ENCODE data around the gene CEBPA. TPM values are rescaled to one million over a fixed set of nuclear protein-coding genes. Genes with fewer than 3 reads are reported as not detected.

The CEBPA gene
- total and polyA plus RNA-seq, 8 donors: 4.4 to 18.7 (median 8.2) TPM

GRCh38 chr19:33278023-33278402 is 24.3 kb downstream of the CEBPA start:
- 87 to 88% methylated on average over 4 of the region's 4 CpGs for WGBS, 2 donors
- intact Hi-C loops (cut with DNase I): no loop called here
- H3K27me3 ChIP-seq: no peaks in the 10 kb centered on the region
- DNase-seq (peak in 1 of 6 donors; percentile 38), ATAC-seq (no peak), FAIRE-seq (no peak)
- H3K9me3 ChIP-seq: no peaks in the 10 kb centered on the region
- H3K36me3 ChIP-seq: no peaks in the 10 kb centered on the region
- no peak overlapping the region for H3K4me3 ChIP-seq
- TF ChIP-seq, protein P1, sequence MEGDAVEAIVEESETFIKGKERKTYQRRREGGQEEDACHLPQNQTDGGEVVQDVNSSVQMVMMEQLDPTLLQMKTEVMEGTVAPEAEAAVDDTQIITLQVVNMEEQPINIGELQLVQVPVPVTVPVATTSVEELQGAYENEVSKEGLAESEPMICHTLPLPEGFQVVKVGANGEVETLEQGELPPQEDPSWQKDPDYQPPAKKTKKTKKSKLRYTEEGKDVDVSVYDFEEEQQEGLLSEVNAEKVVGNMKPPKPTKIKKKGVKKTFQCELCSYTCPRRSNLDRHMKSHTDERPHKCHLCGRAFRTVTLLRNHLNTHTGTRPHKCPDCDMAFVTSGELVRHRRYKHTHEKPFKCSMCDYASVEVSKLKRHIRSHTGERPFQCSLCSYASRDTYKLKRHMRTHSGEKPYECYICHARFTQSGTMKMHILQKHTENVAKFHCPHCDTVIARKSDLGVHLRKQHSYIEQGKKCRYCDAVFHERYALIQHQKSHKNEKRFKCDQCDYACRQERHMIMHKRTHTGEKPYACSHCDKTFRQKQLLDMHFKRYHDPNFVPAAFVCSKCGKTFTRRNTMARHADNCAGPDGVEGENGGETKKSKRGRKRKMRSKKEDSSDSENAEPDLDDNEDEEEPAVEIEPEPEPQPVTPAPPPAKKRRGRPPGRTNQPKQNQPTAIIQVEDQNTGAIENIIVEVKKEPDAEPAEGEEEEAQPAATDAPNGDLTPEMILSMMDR (IDR thresholded peaks at IDR 0.05): no peak
- H3K4me1 ChIP-seq: no peaks in the 10 kb centered on the region
- no peak overlapping the region for H3K27ac ChIP-seq

DNA sequence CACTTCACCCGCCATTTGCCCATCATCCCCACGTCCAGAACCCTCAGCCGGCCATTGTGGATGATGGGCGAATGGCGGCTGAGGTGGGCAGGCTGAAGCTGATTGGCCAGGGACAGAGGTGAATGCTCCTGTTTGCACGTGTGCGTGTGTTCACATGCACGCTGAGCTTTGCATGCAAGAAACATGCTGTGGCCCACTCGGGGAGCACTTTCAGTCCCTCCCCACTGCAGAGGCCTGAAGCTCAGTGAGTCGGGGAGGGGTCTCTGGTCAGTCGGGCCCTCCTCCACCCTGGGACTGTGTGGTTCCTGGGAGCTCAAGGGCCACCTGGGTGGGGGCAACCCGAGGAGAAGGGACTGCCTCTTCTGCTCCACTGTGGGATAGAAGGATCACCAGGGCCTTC is 24.9 kb downstream of the CEBPA start:
- WGBS, 2 donors: 85 to 92% methylated on average over 12 of the region's 12 CpGs
- Histone ChIP-seq H3K36me3 (no peaks in the 10 kb centered on the region), H3K4me3 (no peak overlapping the region), H3K27ac (no peak overlapping the region), H3K4me1 (no peaks in the 10 kb centered on the region), H3K27me3 (no peaks in the 10 kb centered on the region), H3K9me3 (no peaks in the 10 kb centered on the region)
- no peak for FAIRE-seq
- no peak for ATAC-seq
- peak in 1 of 6 donors; percentile 40 for DNase-seq
- intact Hi-C loops (cut with DNase I): no loop called here
- TF ChIP-seq, protein P1 (IDR thresholded peaks at IDR 0.05): no peak

DNA sequence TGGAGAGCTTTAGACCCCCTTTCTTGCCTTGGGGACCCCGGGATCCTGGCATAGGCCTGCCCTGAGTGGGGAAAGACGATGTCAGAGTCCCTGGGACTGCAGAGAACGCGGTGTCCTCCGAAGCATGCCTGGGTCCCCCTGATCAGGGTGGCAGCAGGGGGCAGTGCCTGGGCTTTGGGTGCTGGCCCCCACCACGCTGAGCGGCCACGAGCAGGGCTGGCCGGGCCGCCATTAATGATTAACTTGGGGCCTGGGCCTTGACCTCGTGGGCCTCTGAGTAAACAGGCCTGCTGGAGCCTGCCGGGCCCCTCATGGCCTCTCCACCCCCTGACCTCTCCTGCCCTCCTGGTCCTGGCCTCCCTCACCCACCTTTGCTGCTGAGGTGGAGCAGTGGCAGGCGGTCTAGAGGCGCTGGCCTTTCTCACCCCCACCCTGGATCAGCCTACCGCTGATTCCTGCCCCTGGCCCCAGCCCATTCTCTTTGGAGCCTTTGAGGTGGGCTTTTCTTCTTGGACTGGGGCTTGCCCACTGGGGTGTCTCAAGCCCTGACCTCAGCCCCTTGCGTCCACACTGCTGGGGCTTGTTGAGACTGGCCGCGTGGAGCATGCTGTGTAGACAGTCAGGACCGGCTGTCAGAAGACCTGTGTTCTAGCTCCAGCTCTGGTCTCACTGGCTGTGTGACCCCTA is 26.3 kb downstream of the CEBPA start:
- no peak overlapping the region for H3K4me3 ChIP-seq
- intact Hi-C loops (cut with DNase I): no loop called here
- no peak for ATAC-seq
- no peaks in the 10 kb centered on the region for H3K4me1 ChIP-seq
- TF ChIP-seq, protein P1 (IDR thresholded peaks at IDR 0.05): no peak
- 69 to 73% methylated on average over 19 of the region's 19 CpGs for WGBS, 2 donors
- H3K27me3 ChIP-seq: no peaks in the 10 kb centered on the region
- FAIRE-seq: no peak
- H3K9me3 ChIP-seq: no peaks in the 10 kb centered on the region
- H3K36me3 ChIP-seq: no peaks in the 10 kb centered on the region
- H3K27ac ChIP-seq: no peak overlapping the region
- DNase-seq: peak in 1 of 6 donors; percentile 56

- H3K27ac ChIP-seq: no peak overlapping the region
- no peak for FAIRE-seq
Observed at GRCh38 chr19:33275559-33275932, 26.8 kb downstream of the CEBPA start.

More at GRCh38 chr19:33275559-33275932, 26.8 kb downstream of the CEBPA start:
- ATAC-seq (no peak), DNase-seq (peak in 1 of 6 donors; percentile 52)
- Histone ChIP-seq H3K36me3 (no peaks in the 10 kb centered on the region), H3K27me3 (no peaks in the 10 kb centered on the region), H3K9me3 (no peaks in the 10 kb centered on the region), H3K4me3 (no peak overlapping the region), H3K4me1 (no peaks in the 10 kb centered on the region)
- WGBS, 2 donors: 91 to 96% methylated on average over 5 of the region's 5 CpGs
- intact Hi-C loops (cut with DNase I): no loop called here
- TF ChIP-seq, protein P1 (IDR thresholded peaks at IDR 0.05): no peak
